HCT116 (cell line): ENCODE results near the gene LEUTX. TPM values are rescaled to one million over a fixed set of nuclear protein-coding genes. Genes with fewer than 3 reads are reported as not detected.

ENCODE experiments used
- ATAC-seq: fragments of 200-7000 bp; cut with Tn5 transposase; 2 replicates; pipeline ENCODE4 v1.9.1; 2020; ENCODE audit warnings: mild to moderate bottlenecking, moderate library complexity
- BruUV-seq: library from RNA; stranded (reverse); fragments of 400-500 nt; replicated peaks from 2 replicates; lab custom pipeline; 2021; lab: Mats Ljungman, UMichigan
- CTCF ChIA-PET: fragments of 300-600 bp; sonication (Branson Sonifier 250); formaldehyde crosslinking; loops from one replicate; lab custom pipeline; 2021; ENCODE audit warnings: antibody characterized with exemption; lab: Charles Lee
- POLR2A ChIA-PET: fragments of 300-600, 350-600 bp; sonication (Branson Sonifier 250); formaldehyde crosslinking; loops from one replicate; lab custom pipeline; 2021; ENCODE audit warnings: antibody characterized with exemption; lab: Charles Lee
- RAD21 ChIA-PET, 2 experiments: fragments of 300-600 bp; sonication (Branson Sonifier 250); formaldehyde crosslinking; loops; one replicate each; lab custom pipeline; 2023; ENCODE audit warnings: low total read pairs in 2 of 2; ENCODE audit not compliant: uncharacterized antibody in 2 of 2, unreplicated experiment in 2 of 2, low non-redundant PET in 1 of 2; lab: Charles Lee
- DNase-seq: peaks from one replicate; pipeline ENCODE4 v3.0.0-alpha.2; 2010; ENCODE audit warnings: low read depth, low spot score
- H2AFZ ChIP-seq: fragments of 200-600 bp; shearing (Covaris generic), sonication (generic); 2 replicates; pipeline ENCODE4 v1.6.1; 2017; ENCODE audit warnings: low read depth, mixed run types, mixed read lengths, antibody characterized with exemption, low read length; ENCODE audit not compliant: poor library complexity, severe bottlenecking
- H3K27ac ChIP-seq: 2 replicates; pipeline ENCODE4 v1.5.1; 2012; ENCODE audit warnings: low read depth, low read length
- H3K27me3 ChIP-seq: fragments of 200-600 bp; sonication (generic); 2 replicates; pipeline ENCODE4 v1.6.1; 2016; ENCODE audit warnings: mixed run types, low read length, mixed read lengths; ENCODE audit not compliant: insufficient read depth
- H3K36me3 ChIP-seq, 2 experiments: fragments of 200-500 bp in 1 of 2; fragments of 200-600 bp in 1 of 2; sonication (Bioruptor generic) in 1 of 2; sonication (generic) in 1 of 2; 2 replicates each; pipeline versions ENCODE4 v1.5.1 to v1.6.1; 2014 to 2016; ENCODE audit warnings: low read length in 2 of 2, inconsistent platforms in 1 of 2, mixed read lengths in 1 of 2, mixed run types in 1 of 2; ENCODE audit not compliant: insufficient read depth in 2 of 2, control insufficient read depth in 1 of 2
- H3K4me1 ChIP-seq, 2 experiments: fragments of 200-600 bp in 1 of 2; sonication (generic) in 1 of 2; 2 replicates each; pipeline versions ENCODE4 v1.5.1 to v1.6.1; 2012 to 2017; ENCODE audit warnings: low read length in 2 of 2, inconsistent platforms in 1 of 2, mild to moderate bottlenecking in 1 of 2, mixed read lengths in 1 of 2, mixed run types in 1 of 2, moderate library complexity in 1 of 2; ENCODE audit not compliant: insufficient read depth in 2 of 2, control insufficient read depth in 1 of 2
- H3K4me2 ChIP-seq: fragments of 200-600 bp; sonication (generic); 2 replicates; pipeline ENCODE4 v1.6.1; 2017; ENCODE audit warnings: mixed run types, low read length, mixed read lengths
- H3K4me3 ChIP-seq, 2 experiments: fragments of 200-600 bp in 1 of 2; sonication (generic) in 1 of 2; replicated peaks in 1 of 2; 2 replicates each; pipeline ENCODE4 v1.5.1; 2011 to 2016; ENCODE audit warnings: low read length in 2 of 2, control low read depth in 1 of 2, low read depth in 1 of 2, mild to moderate bottlenecking in 1 of 2, mixed read lengths in 1 of 2, mixed run types in 1 of 2
- H3K79me2 ChIP-seq: fragments of 200-600 bp; sonication (generic); 2 replicates; pipeline ENCODE4 v1.6.1; 2017; ENCODE audit warnings: mild to moderate bottlenecking, mixed run types, low read length, moderate library complexity, mixed read lengths; ENCODE audit not compliant: insufficient read depth
- H3K9ac ChIP-seq: fragments of 200-600 bp; sonication (generic); 2 replicates; pipeline ENCODE4 v1.6.1; 2016; ENCODE audit warnings: low read length, mixed read lengths
- H3K9me2 ChIP-seq: fragments of 200-600 bp; sonication (generic), shearing (Covaris generic); 2 replicates; pipeline ENCODE4 v1.6.1; 2017; ENCODE audit warnings: mixed run types, mild to moderate bottlenecking, moderate library complexity; ENCODE audit not compliant: insufficient read depth
- H3K9me3 ChIP-seq, 2 experiments: fragments of 200-500 bp in 1 of 2; fragments of 200-600 bp in 1 of 2; sonication (Bioruptor generic) in 1 of 2; sonication (generic) in 1 of 2; 2 replicates each; pipeline ENCODE4 v1.6.1; 2014 to 2017; ENCODE audit warnings: low read length in 2 of 2, mixed read lengths in 2 of 2, inconsistent platforms in 1 of 2, low read depth in 1 of 2, mild to moderate bottlenecking in 1 of 2, mixed run types in 1 of 2, moderate library complexity in 1 of 2; ENCODE audit not compliant: control insufficient read depth in 1 of 2, insufficient read depth in 1 of 2
- H4K20me1 ChIP-seq: fragments of 200-600 bp; sonication (generic), shearing (Covaris generic); 2 replicates; pipeline ENCODE4 v1.6.1; 2017; ENCODE audit warnings: mixed run types, mild to moderate bottlenecking, moderate library complexity; ENCODE audit not compliant: insufficient read depth
- CBX3 ChIP-seq: IDR thresholded peaks from 2 replicates; pipeline ENCODE4 v1.6.1; 2012; ENCODE audit warnings: low read depth
- CEBPB ChIP-seq: IDR thresholded peaks from 2 replicates; pipeline ENCODE4 v1.6.1; 2012; ENCODE audit warnings: low read depth
- CTCF ChIP-seq, 3 experiments: fragments of 200-600 bp in 1 of 3; sonication (generic) in 1 of 3; IDR thresholded peaks in 2 of 3; conservative IDR thresholded peaks in 1 of 3; 2 replicates each; pipeline ENCODE4 v1.5.1; 2012 to 2017; ENCODE audit warnings: low read depth in 2 of 3, low read length in 2 of 3, antibody characterized with exemption in 1 of 3, borderline replicate concordance in 1 of 3, control low read depth in 1 of 3, mild to moderate bottlenecking in 1 of 3, mixed read lengths in 1 of 3, mixed run types in 1 of 3, moderate library complexity in 1 of 3; ENCODE audit not compliant: insufficient read depth in 1 of 3
- EZH2 ChIP-seq: fragments of 200-600 bp; sonication (generic); IDR thresholded peaks from 2 replicates; pipeline ENCODE4 v1.6.1; 2017; ENCODE audit warnings: antibody characterized with exemption, mixed run types
- EZH2phosphoT487 ChIP-seq: fragments of 200-600 bp; IDR thresholded peaks from 2 replicates; pipeline ENCODE4 v1.6.1; 2018; ENCODE audit warnings: antibody characterized with exemption, borderline replicate concordance
- JUND ChIP-seq: IDR thresholded peaks from 2 replicates; pipeline ENCODE4 v1.6.1; 2012
- MAX ChIP-seq: IDR thresholded peaks from 2 replicates; pipeline ENCODE4 v1.6.1; 2012
- POLR2A ChIP-seq: IDR thresholded peaks from 2 replicates; pipeline ENCODE4 v1.7.0; 2011; ENCODE audit warnings: borderline replicate concordance; ENCODE audit not compliant: insufficient read depth, insufficient read length; ENCODE audit errors: extremely low read depth
- REST ChIP-seq: IDR thresholded peaks from 2 replicates; pipeline ENCODE4 v1.6.1; 2012; ENCODE audit warnings: low read depth
- SP1 ChIP-seq: IDR thresholded peaks from 2 replicates; pipeline ENCODE4 v1.6.1; 2012; ENCODE audit warnings: low read depth
- TCF7L2 ChIP-seq: IDR thresholded peaks from 2 replicates; pipeline ENCODE4 v1.7.0; 2011; ENCODE audit warnings: borderline replicate concordance, inconsistent platforms; ENCODE audit not compliant: insufficient read depth, insufficient read length; ENCODE audit errors: extremely low read depth
- YY1 ChIP-seq: IDR thresholded peaks from 2 replicates; pipeline ENCODE4 v1.6.1; 2011; ENCODE audit warnings: low read length, low read depth, moderate library complexity, mild to moderate bottlenecking; ENCODE audit not compliant: insufficient replicate concordance; ENCODE audit errors: extremely low read depth
- ZNF274 ChIP-seq: fragments of 200-500 bp; sonication (Bioruptor generic); IDR thresholded peaks from 2 replicates; pipeline ENCODE4 v1.6.1; 2014; ENCODE audit warnings: mild to moderate bottlenecking, low read depth, low read length, inconsistent platforms
- intact Hi-C: fragments of 100-400 bp; cut with micrococcal nuclease; formaldehyde crosslinking; loops from 2 replicates; pipeline ENCODE4 v1.10.0; 2022
- total RNA-seq: library from RNA; stranded (reverse); gene quantifications from one replicate; pipeline ENCODE4 v1.2.1, GENCODE V29; 2021; ENCODE audit not compliant: unreplicated experiment
- TF ChIP-seq, protein P1 (sequence below): IDR thresholded peaks from 2 replicates; pipeline ENCODE4 v1.6.1; 2012

Gene LEUTX
- total RNA-seq, 1 experiment from 2014 or later, result not detected

DNA sequence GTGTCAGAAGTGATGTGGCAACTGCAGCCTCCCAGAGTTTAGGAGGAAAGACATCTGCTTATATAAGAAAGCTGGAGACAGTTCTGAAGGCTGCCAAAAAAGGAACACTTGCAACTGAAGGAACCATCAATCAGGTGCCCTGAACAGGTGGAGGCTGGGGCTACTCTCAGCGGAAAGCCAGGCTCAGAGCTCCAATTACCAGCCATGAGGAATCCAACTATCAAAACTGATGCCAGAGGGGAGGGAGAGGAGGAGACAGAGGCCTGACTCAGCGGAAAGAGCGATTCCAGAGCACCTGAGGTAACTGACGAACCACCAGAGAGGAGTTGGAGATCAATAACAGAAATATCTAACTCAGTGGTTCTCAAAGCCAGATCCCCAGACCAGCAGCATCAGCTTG is 24.3 kb downstream of the LEUTX start:
- Histone ChIP-seq H3K4me2 (no peak overlapping the region), H3K4me3 (no peak overlapping the region), H3K36me3 (no peaks in the 10 kb centered on the region), H3K27me3 (peaks cover 6% of the 10 kb centered on the region), H4K20me1 (no peaks in the 10 kb centered on the region), H2AFZ (no peak overlapping the region), H3K79me2 (no peaks in the 10 kb centered on the region), H3K27ac (no peak overlapping the region), H3K9ac (no peak overlapping the region), H3K9me2 (no peaks in the 10 kb centered on the region), H3K9me3 (no peaks in the 10 kb centered on the region), H3K4me1 (no peaks in the 10 kb centered on the region)
- ATAC-seq (no peak), DNase-seq (no peak)
- ChIA-PET POLR2A (no interaction called here), RAD21 (no interaction called here), CTCF (interaction anchor here (2.3 kb wide), 1 partner anchor 10 kb away, joined by 14 read pairs; no protein-coding TSS in a partner anchor)
- intact Hi-C loops, result no loop called here
- TF ChIP-seq REST, result no peak
- TF ChIP-seq MAX, result no peak
- TF ChIP-seq, protein P1, sequence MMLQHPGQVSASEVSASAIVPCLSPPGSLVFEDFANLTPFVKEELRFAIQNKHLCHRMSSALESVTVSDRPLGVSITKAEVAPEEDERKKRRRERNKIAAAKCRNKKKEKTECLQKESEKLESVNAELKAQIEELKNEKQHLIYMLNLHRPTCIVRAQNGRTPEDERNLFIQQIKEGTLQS, result no peak
- TF ChIP-seq ZNF274, result no peak
- TF ChIP-seq TCF7L2, result no peak
- TF ChIP-seq EZH2phosphoT487, result no peak
- TF ChIP-seq YY1, result no peak
- no peak for TF ChIP-seq CTCF (IDR thresholded peaks at IDR 0.05 in 2 of 3, conservative IDR thresholded peaks at IDR 0.05 in 1 of 3; ENCODE audit: borderline replicate concordance in 1 of 3, insufficient read depth in 1 of 3, low read depth in 2 of 3, low read length in 2 of 3)
- TF ChIP-seq CEBPB, result no peak
- TF ChIP-seq EZH2, result no peak
- no peak for TF ChIP-seq SP1
- TF ChIP-seq JUND, result no peak
- TF ChIP-seq POLR2A, result no peak
- TF ChIP-seq CBX3, result no peak
- BruUV-seq, result no TSS peak
